GM10266 (cell line): ENCODE data around the gene NME9.

Experiments used
- DNase-seq: peaks from one replicate; pipeline ENCODE4 v3.0.0; 2012; ENCODE audit errors: extremely low spot score
- TF ChIP-seq, protein P1 (sequence below): IDR thresholded peaks from 2 replicates; pipeline ENCODE4 v1.5.1; 2012; ENCODE audit warnings: mild to moderate bottlenecking, low read depth; ENCODE audit not compliant: control insufficient read depth, insufficient read depth; ENCODE audit errors: missing control alignments

NME9 gene

GRCh38 chr3:138281561-138281960 lies 48.1 kb downstream of the NME9 start:
- TF ChIP-seq, protein P1, sequence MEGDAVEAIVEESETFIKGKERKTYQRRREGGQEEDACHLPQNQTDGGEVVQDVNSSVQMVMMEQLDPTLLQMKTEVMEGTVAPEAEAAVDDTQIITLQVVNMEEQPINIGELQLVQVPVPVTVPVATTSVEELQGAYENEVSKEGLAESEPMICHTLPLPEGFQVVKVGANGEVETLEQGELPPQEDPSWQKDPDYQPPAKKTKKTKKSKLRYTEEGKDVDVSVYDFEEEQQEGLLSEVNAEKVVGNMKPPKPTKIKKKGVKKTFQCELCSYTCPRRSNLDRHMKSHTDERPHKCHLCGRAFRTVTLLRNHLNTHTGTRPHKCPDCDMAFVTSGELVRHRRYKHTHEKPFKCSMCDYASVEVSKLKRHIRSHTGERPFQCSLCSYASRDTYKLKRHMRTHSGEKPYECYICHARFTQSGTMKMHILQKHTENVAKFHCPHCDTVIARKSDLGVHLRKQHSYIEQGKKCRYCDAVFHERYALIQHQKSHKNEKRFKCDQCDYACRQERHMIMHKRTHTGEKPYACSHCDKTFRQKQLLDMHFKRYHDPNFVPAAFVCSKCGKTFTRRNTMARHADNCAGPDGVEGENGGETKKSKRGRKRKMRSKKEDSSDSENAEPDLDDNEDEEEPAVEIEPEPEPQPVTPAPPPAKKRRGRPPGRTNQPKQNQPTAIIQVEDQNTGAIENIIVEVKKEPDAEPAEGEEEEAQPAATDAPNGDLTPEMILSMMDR = no peak

DNA sequence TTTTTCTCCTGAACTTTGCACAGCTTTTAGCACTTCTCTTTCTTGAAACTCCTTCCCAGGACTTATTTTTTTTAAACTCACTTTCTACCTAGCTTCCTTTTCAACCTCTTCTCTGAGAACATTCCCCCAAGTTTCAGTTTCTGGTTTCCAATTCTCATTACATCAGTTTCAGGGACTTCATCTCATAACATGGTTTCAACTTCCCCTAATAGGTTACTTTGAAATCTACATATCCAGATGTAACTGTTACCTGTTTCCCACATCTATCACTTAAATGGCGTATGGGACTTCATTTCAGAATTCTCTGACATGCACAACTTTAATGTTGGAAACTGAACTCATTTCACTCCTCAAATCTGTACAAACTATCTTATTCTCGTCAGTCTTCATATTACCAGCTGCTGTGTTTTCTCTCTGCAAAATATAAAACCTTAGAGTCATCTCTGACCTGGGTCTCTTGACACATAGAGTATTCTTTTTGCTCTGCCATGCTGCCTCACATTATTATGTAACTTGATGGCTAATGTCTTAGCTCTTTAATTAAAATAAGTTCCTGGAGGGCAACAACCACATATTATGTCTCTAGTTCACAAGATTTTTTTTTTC lies 58.4 kb downstream of the NME9 start:
- TF ChIP-seq, protein P1 = no peak
- no peak for DNase-seq

More at GRCh38 chr3:138281561-138281960, 48.1 kb downstream of the NME9 start:
- DNase-seq = no peak

GRCh38 chr3:138270245-138270644 lies 59.4 kb downstream of the NME9 start:
- TF ChIP-seq, protein P1 = no peak
- DNase-seq = no peak

DNA sequence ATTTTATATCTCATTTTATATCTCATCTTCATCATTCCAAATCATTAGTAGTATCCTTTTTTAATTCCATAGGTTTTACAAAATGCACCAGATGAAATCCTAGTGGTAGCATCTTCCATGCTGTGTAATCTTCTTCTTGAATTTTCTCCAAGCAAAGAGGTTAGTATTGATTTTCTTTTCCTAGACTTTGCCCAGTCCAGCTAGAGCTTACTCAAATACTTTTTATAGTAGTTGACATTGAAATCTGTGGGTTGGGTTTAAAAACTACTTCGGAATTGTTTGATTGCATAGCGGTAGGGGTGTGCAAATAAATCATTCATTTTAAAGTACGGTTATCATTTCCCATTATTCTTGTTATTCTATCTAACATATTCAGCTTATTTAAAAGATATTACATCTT lies 62.6 kb downstream of the NME9 start:
- TF ChIP-seq, protein P1 = no peak

GRCh38 chr3:138265745-138266144 lies 63.9 kb downstream of the NME9 start:
- TF ChIP-seq, protein P1 = no peak

More for the DNA sequence above, 62.6 kb downstream of the NME9 start:
- DNase-seq = no peak

DNA sequence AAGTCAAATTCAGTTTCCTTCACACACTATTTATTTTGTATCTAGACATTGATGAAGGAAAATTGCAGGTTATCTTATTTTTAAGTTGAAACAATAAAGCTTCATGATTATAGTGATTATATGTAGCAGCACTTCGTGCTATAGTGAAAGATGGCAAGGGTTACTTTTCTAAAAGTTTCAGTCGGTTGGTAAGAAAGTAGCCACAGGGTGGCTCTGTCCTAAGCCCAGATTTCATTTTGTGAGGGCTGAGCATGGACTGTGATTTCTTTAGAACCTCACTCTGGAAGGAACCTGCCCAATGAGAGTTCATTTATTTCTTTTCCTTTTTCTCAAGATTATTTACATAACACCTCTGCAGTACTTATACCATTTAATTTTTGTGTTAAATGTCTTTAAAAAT lies 66.5 kb downstream of the NME9 start:
- no peak for DNase-seq
- TF ChIP-seq, protein P1 = no peak

More at GRCh38 chr3:138265745-138266144, 63.9 kb downstream of the NME9 start:
- no peak for DNase-seq

- TF ChIP-seq, protein P1 = no peak
- DNase-seq = no peak
Measured at GRCh38 chr3:138260611-138261010, 69.0 kb downstream of the NME9 start.
